HCT116 (cell line): ENCODE results near the gene PAN3. TPM values are rescaled to one million over a fixed set of nuclear protein-coding genes. Genes with fewer than 3 reads are reported as not detected.

Source experiments
- ATAC-seq: fragments of 200-7000 bp; cut with Tn5 transposase; 2 replicates; pipeline ENCODE4 v1.9.1; 2020; ENCODE audit warnings: mild to moderate bottlenecking, moderate library complexity
- BruUV-seq: library from RNA; stranded (reverse); fragments of 400-500 nt; replicated peaks from 2 replicates; lab custom pipeline; 2021; lab: Mats Ljungman, UMichigan
- CTCF ChIA-PET: fragments of 300-600 bp; sonication (Branson Sonifier 250); formaldehyde crosslinking; loops from one replicate; lab custom pipeline; 2021; ENCODE audit warnings: antibody characterized with exemption; lab: Charles Lee
- POLR2A ChIA-PET: fragments of 300-600, 350-600 bp; sonication (Branson Sonifier 250); formaldehyde crosslinking; loops from one replicate; lab custom pipeline; 2021; ENCODE audit warnings: antibody characterized with exemption; lab: Charles Lee
- RAD21 ChIA-PET, 2 experiments: fragments of 300-600 bp; sonication (Branson Sonifier 250); formaldehyde crosslinking; loops; one replicate each; lab custom pipeline; 2023; ENCODE audit warnings: low total read pairs in 2 of 2; ENCODE audit not compliant: uncharacterized antibody in 2 of 2, unreplicated experiment in 2 of 2, low non-redundant PET in 1 of 2; lab: Charles Lee
- DNase-seq: peaks from one replicate; pipeline ENCODE4 v3.0.0-alpha.2; 2010; ENCODE audit warnings: low read depth, low spot score
- H2AFZ ChIP-seq: fragments of 200-600 bp; shearing (Covaris generic), sonication (generic); 2 replicates; pipeline ENCODE4 v1.6.1; 2017; ENCODE audit warnings: low read depth, mixed run types, mixed read lengths, antibody characterized with exemption, low read length; ENCODE audit not compliant: poor library complexity, severe bottlenecking
- H3K27ac ChIP-seq: 2 replicates; pipeline ENCODE4 v1.5.1; 2012; ENCODE audit warnings: low read depth, low read length
- H3K27me3 ChIP-seq: fragments of 200-600 bp; sonication (generic); 2 replicates; pipeline ENCODE4 v1.6.1; 2016; ENCODE audit warnings: mixed run types, low read length, mixed read lengths; ENCODE audit not compliant: insufficient read depth
- H3K36me3 ChIP-seq, 2 experiments: fragments of 200-500 bp in 1 of 2; fragments of 200-600 bp in 1 of 2; sonication (Bioruptor generic) in 1 of 2; sonication (generic) in 1 of 2; 2 replicates each; pipeline versions ENCODE4 v1.5.1 to v1.6.1; 2014 to 2016; ENCODE audit warnings: low read length in 2 of 2, inconsistent platforms in 1 of 2, mixed read lengths in 1 of 2, mixed run types in 1 of 2; ENCODE audit not compliant: insufficient read depth in 2 of 2, control insufficient read depth in 1 of 2
- H3K4me1 ChIP-seq, 2 experiments: fragments of 200-600 bp in 1 of 2; sonication (generic) in 1 of 2; 2 replicates each; pipeline versions ENCODE4 v1.5.1 to v1.6.1; 2012 to 2017; ENCODE audit warnings: low read length in 2 of 2, inconsistent platforms in 1 of 2, mild to moderate bottlenecking in 1 of 2, mixed read lengths in 1 of 2, mixed run types in 1 of 2, moderate library complexity in 1 of 2; ENCODE audit not compliant: insufficient read depth in 2 of 2, control insufficient read depth in 1 of 2
- H3K4me2 ChIP-seq: fragments of 200-600 bp; sonication (generic); 2 replicates; pipeline ENCODE4 v1.6.1; 2017; ENCODE audit warnings: mixed run types, low read length, mixed read lengths
- H3K4me3 ChIP-seq, 2 experiments: fragments of 200-600 bp in 1 of 2; sonication (generic) in 1 of 2; replicated peaks in 1 of 2; 2 replicates each; pipeline ENCODE4 v1.5.1; 2011 to 2016; ENCODE audit warnings: low read length in 2 of 2, control low read depth in 1 of 2, low read depth in 1 of 2, mild to moderate bottlenecking in 1 of 2, mixed read lengths in 1 of 2, mixed run types in 1 of 2
- H3K79me2 ChIP-seq: fragments of 200-600 bp; sonication (generic); 2 replicates; pipeline ENCODE4 v1.6.1; 2017; ENCODE audit warnings: mild to moderate bottlenecking, mixed run types, low read length, moderate library complexity, mixed read lengths; ENCODE audit not compliant: insufficient read depth
- H3K9ac ChIP-seq: fragments of 200-600 bp; sonication (generic); 2 replicates; pipeline ENCODE4 v1.6.1; 2016; ENCODE audit warnings: low read length, mixed read lengths
- H3K9me2 ChIP-seq: fragments of 200-600 bp; sonication (generic), shearing (Covaris generic); 2 replicates; pipeline ENCODE4 v1.6.1; 2017; ENCODE audit warnings: mixed run types, mild to moderate bottlenecking, moderate library complexity; ENCODE audit not compliant: insufficient read depth
- H3K9me3 ChIP-seq, 2 experiments: fragments of 200-500 bp in 1 of 2; fragments of 200-600 bp in 1 of 2; sonication (Bioruptor generic) in 1 of 2; sonication (generic) in 1 of 2; 2 replicates each; pipeline ENCODE4 v1.6.1; 2014 to 2017; ENCODE audit warnings: low read length in 2 of 2, mixed read lengths in 2 of 2, inconsistent platforms in 1 of 2, low read depth in 1 of 2, mild to moderate bottlenecking in 1 of 2, mixed run types in 1 of 2, moderate library complexity in 1 of 2; ENCODE audit not compliant: control insufficient read depth in 1 of 2, insufficient read depth in 1 of 2
- H4K20me1 ChIP-seq: fragments of 200-600 bp; sonication (generic), shearing (Covaris generic); 2 replicates; pipeline ENCODE4 v1.6.1; 2017; ENCODE audit warnings: mixed run types, mild to moderate bottlenecking, moderate library complexity; ENCODE audit not compliant: insufficient read depth
- CBX3 ChIP-seq: IDR thresholded peaks from 2 replicates; pipeline ENCODE4 v1.6.1; 2012; ENCODE audit warnings: low read depth
- EGR1 ChIP-seq: IDR thresholded peaks from 2 replicates; pipeline ENCODE4 v1.6.1; 2012; ENCODE audit warnings: low read depth
- EZH2phosphoT487 ChIP-seq: fragments of 200-600 bp; IDR thresholded peaks from 2 replicates; pipeline ENCODE4 v1.6.1; 2018; ENCODE audit warnings: antibody characterized with exemption, borderline replicate concordance
- POLR2AphosphoS5 ChIP-seq: IDR thresholded peaks from 2 replicates; pipeline ENCODE4 v1.6.1; 2011; ENCODE audit warnings: mild to moderate bottlenecking, low read depth, low read length, moderate library complexity
- SP1 ChIP-seq: IDR thresholded peaks from 2 replicates; pipeline ENCODE4 v1.6.1; 2012; ENCODE audit warnings: low read depth
- SRF ChIP-seq: IDR thresholded peaks from 2 replicates; pipeline ENCODE4 v1.6.1; 2012; ENCODE audit warnings: low read depth
- intact Hi-C: fragments of 100-400 bp; cut with micrococcal nuclease; formaldehyde crosslinking; loops from 2 replicates; pipeline ENCODE4 v1.10.0; 2022
- total RNA-seq: library from RNA; stranded (reverse); gene quantifications from one replicate; pipeline ENCODE4 v1.2.1, GENCODE V29; 2021; ENCODE audit not compliant: unreplicated experiment
- TF ChIP-seq, protein P1 (sequence below): IDR thresholded peaks from 2 replicates; pipeline ENCODE4 v1.6.1; 2012
- TF ChIP-seq, protein P2 (sequence below): IDR thresholded peaks from 2 replicates; pipeline ENCODE4 v1.6.1; 2011; ENCODE audit warnings: mild to moderate bottlenecking, low read length, moderate library complexity; ENCODE audit not compliant: insufficient replicate concordance; ENCODE audit errors: extremely low read depth
- TF ChIP-seq, protein P3 (sequence below): IDR thresholded peaks from 2 replicates; pipeline ENCODE4 v1.6.1; 2012
- TF ChIP-seq, protein P4 (sequence below): IDR thresholded peaks from 2 replicates; pipeline ENCODE4 v1.6.1; 2012; ENCODE audit warnings: low read depth
- TF ChIP-seq, protein P5 (sequence below), 3 experiments: fragments of 200-600 bp in 1 of 3; sonication (generic) in 1 of 3; IDR thresholded peaks in 2 of 3; conservative IDR thresholded peaks in 1 of 3; 2 replicates each; pipeline ENCODE4 v1.5.1; 2012 to 2017; ENCODE audit warnings: low read depth in 2 of 3, low read length in 2 of 3, antibody characterized with exemption in 1 of 3, borderline replicate concordance in 1 of 3, control low read depth in 1 of 3, mild to moderate bottlenecking in 1 of 3, mixed read lengths in 1 of 3, mixed run types in 1 of 3, moderate library complexity in 1 of 3; ENCODE audit not compliant: insufficient read depth in 1 of 3

PAN3 gene
- total RNA-seq, 1 experiment from 2014 or later: 30.1 TPM

DNA sequence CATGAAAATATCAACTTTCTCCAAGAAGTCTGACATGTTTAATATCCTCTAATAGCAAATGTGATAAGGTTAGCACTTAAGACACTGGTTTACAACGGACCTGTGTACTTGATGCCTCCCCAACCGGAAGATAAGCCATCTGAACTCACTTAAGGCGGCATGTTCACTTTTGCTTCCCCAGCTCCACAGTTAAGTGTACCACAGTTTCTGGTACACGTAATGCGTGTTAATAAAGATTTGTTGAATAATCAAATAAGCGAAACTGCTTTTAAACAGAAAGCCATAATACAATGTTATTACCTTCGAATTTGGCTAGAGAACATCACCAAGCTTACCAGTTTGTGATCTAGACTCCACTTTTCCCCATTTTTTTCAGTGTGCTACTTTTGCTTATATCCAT lies 1.4 kb upstream of the PAN3 start:
- H4K20me1 ChIP-seq: no peaks in the 10 kb centered on the region
- no TSS peak for BruUV-seq
- intact Hi-C loops: no loop called here
- H3K4me1 ChIP-seq: peaks cover 15 to 22% of the 10 kb centered on the region in 2 experiments
- peak overlapping the region; percentile 70 to 93 for H3K4me3 ChIP-seq
- no peaks in the 10 kb centered on the region for H3K27me3 ChIP-seq
- H3K79me2 ChIP-seq: peaks cover 44% of the 10 kb centered on the region
- RAD21 ChIA-PET: no interaction called here
- H3K9me2 ChIP-seq: no peaks in the 10 kb centered on the region
- no peak for ATAC-seq
- DNase-seq: no peak
- CTCF ChIA-PET: no interaction called here
- H3K4me2 ChIP-seq: peak overlapping the region; percentile 80
- TF ChIP-seq EZH2phosphoT487 (no peak), SRF (no peak), SP1 (no peak), CBX3 (no peak), EGR1 (no peak)
- TF ChIP-seq, protein P1, sequence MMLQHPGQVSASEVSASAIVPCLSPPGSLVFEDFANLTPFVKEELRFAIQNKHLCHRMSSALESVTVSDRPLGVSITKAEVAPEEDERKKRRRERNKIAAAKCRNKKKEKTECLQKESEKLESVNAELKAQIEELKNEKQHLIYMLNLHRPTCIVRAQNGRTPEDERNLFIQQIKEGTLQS: no peak
- TF ChIP-seq, all 23 proteins: peak for 0
- no peak overlapping the region for H2AFZ ChIP-seq
- no peaks in the 10 kb centered on the region for H3K36me3 ChIP-seq
- no peak overlapping the region for H3K27ac ChIP-seq
- H3K9ac ChIP-seq: peak overlapping the region; percentile 83
- H3K9me3 ChIP-seq: no peaks in the 10 kb centered on the region
- POLR2A ChIA-PET: no interaction called here

DNA sequence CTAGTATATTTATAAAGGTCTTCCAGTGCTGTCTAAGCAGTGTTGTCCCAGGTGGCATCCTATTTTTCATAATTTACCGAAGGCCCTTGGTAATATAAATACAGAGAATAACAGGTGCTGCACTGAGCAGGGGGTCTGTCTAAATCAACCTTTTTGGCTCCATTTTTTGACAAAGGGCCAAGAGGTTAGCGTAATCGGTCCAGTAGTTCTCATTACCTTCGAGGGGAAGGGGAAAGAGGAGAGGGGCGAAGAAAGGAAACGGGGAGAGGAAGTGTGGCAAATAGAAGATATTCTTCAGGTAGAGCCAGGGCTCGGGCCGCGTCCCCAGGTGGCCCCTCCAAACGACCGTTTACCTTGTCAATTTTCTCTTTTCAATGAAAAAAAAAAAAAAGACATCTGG lies 749 bp upstream of the PAN3 start:
- Histone ChIP-seq H3K27me3 (no peaks in the 10 kb centered on the region), H3K4me2 (peak overlapping the region; percentile 80), H3K36me3 (no peaks in the 10 kb centered on the region), H3K9me3 (no peaks in the 10 kb centered on the region), H3K79me2 (peaks cover 51% of the 10 kb centered on the region), H3K9ac (peak overlapping the region; percentile 83), H2AFZ (no peak overlapping the region), H3K9me2 (no peaks in the 10 kb centered on the region), H3K4me3 (peak overlapping the region; percentile 70 to 93), H4K20me1 (no peaks in the 10 kb centered on the region), H3K27ac (peak overlapping the region; percentile 92), H3K4me1 (peaks cover 13 to 19% of the 10 kb centered on the region in 2 experiments)
- DNase-seq: no peak
- intact Hi-C loops: no loop called here
- POLR2A ChIA-PET: interaction anchor here (0.9 to 1.0 kb wide), 2 partner anchors 23 to 38 kb away, joined by 3 read pairs; no protein-coding TSS in a partner anchor
- ATAC-seq: no peak
- RAD21 ChIA-PET: no interaction called here
- CTCF ChIA-PET: interaction anchor here (0.7 kb wide), 1 partner anchor 712 kb away, joined by 3 read pairs; no protein-coding TSS in a partner anchor
- BruUV-seq: TSS peak; percentile 75
- TF ChIP-seq, protein P2, sequence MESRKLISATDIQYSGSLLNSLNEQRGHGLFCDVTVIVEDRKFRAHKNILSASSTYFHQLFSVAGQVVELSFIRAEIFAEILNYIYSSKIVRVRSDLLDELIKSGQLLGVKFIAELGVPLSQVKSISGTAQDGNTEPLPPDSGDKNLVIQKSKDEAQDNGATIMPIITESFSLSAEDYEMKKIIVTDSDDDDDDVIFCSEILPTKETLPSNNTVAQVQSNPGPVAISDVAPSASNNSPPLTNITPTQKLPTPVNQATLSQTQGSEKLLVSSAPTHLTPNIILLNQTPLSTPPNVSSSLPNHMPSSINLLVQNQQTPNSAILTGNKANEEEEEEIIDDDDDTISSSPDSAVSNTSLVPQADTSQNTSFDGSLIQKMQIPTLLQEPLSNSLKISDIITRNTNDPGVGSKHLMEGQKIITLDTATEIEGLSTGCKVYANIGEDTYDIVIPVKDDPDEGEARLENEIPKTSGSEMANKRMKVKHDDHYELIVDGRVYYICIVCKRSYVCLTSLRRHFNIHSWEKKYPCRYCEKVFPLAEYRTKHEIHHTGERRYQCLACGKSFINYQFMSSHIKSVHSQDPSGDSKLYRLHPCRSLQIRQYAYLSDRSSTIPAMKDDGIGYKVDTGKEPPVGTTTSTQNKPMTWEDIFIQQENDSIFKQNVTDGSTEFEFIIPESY: no peak
- TF ChIP-seq, protein P3, sequence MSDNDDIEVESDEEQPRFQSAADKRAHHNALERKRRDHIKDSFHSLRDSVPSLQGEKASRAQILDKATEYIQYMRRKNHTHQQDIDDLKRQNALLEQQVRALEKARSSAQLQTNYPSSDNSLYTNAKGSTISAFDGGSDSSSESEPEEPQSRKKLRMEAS: no peak
- TF ChIP-seq, protein P4, sequence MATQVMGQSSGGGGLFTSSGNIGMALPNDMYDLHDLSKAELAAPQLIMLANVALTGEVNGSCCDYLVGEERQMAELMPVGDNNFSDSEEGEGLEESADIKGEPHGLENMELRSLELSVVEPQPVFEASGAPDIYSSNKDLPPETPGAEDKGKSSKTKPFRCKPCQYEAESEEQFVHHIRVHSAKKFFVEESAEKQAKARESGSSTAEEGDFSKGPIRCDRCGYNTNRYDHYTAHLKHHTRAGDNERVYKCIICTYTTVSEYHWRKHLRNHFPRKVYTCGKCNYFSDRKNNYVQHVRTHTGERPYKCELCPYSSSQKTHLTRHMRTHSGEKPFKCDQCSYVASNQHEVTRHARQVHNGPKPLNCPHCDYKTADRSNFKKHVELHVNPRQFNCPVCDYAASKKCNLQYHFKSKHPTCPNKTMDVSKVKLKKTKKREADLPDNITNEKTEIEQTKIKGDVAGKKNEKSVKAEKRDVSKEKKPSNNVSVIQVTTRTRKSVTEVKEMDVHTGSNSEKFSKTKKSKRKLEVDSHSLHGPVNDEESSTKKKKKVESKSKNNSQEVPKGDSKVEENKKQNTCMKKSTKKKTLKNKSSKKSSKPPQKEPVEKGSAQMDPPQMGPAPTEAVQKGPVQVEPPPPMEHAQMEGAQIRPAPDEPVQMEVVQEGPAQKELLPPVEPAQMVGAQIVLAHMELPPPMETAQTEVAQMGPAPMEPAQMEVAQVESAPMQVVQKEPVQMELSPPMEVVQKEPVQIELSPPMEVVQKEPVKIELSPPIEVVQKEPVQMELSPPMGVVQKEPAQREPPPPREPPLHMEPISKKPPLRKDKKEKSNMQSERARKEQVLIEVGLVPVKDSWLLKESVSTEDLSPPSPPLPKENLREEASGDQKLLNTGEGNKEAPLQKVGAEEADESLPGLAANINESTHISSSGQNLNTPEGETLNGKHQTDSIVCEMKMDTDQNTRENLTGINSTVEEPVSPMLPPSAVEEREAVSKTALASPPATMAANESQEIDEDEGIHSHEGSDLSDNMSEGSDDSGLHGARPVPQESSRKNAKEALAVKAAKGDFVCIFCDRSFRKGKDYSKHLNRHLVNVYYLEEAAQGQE: no peak
- TF ChIP-seq, protein P5, sequence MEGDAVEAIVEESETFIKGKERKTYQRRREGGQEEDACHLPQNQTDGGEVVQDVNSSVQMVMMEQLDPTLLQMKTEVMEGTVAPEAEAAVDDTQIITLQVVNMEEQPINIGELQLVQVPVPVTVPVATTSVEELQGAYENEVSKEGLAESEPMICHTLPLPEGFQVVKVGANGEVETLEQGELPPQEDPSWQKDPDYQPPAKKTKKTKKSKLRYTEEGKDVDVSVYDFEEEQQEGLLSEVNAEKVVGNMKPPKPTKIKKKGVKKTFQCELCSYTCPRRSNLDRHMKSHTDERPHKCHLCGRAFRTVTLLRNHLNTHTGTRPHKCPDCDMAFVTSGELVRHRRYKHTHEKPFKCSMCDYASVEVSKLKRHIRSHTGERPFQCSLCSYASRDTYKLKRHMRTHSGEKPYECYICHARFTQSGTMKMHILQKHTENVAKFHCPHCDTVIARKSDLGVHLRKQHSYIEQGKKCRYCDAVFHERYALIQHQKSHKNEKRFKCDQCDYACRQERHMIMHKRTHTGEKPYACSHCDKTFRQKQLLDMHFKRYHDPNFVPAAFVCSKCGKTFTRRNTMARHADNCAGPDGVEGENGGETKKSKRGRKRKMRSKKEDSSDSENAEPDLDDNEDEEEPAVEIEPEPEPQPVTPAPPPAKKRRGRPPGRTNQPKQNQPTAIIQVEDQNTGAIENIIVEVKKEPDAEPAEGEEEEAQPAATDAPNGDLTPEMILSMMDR (IDR thresholded peaks at IDR 0.05 in 2 of 3, conservative IDR thresholded peaks at IDR 0.05 in 1 of 3; ENCODE audit: borderline replicate concordance in 1 of 3, insufficient read depth in 1 of 3, low read depth in 2 of 3, low read length in 2 of 3): no peak
- TF ChIP-seq POLR2AphosphoS5 (no peak), SRF (no peak)
- TF ChIP-seq, protein P1: no peak
